ENCODE data around the gene C16orf78. TPM values are rescaled to one million over a fixed set of nuclear protein-coding genes. Genes with fewer than 3 reads are reported as not detected.

Gene C16orf78
- total and polyA plus RNA-seq, 2 of the 8 experiments (the other 6 are each of a cell fraction or from before 2014, with no cell fraction given), result not detected

DNA sequence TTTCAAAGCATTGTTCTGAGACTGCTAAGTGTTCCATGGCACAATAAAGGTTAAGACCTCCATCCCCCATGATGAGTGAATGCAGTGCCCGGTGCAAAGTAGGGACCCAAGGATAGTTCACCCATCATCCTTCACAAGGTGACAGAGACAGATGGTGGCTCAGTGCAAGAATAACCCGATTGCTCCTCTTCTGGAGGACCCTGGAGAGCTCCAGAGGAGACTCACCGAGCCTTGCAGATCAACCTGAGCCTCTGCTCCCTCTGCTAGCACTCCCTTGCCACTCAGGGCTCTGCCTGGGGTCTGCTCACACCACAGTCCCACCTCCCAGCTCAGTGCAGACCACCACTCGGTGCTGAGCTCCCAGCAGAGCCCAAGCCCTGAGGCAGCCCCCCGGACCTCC lies 49.3 kb downstream of the C16orf78 start:
- no peak overlapping the region for H4K91ac ChIP-seq (replicated peaks; ENCODE audit: insufficient read length, low read length)
- WGBS, 2 experiments (ENCODE audit: extremely low coverage in 1 of 2, insufficient coverage in 1 of 2, insufficient read length in 1 of 2, insufficient replicate concordance in 2 of 2, low coverage in 1 of 2, low lambda C conversion rate in 2 of 2, missing lambda C conversion rate in 1 of 2), result 93% methylated on average over 5 of the region's 5 CpGs; no CpG with 5 or more reads in 1 of the 2 experiments
- TF ChIP-seq KDM4A (IDR thresholded peaks at IDR 0.05; ENCODE audit: low read depth, low read length, severe bottlenecking) (no peak), SP4 (IDR thresholded peaks at IDR 0.05; ENCODE audit: low read length) (no peak), HDAC6 (IDR thresholded peaks at IDR 0.05; ENCODE audit: low read depth, low read length) (no peak), POLR2A (IDR thresholded peaks at IDR 0.05; ENCODE audit: control extremely low read depth in 1 of 2, low read depth in 2 of 2, low read length in 2 of 2) (no peak), HDAC2 (IDR thresholded peaks at IDR 0.05; ENCODE audit: borderline replicate concordance in 1 of 2, low read depth in 2 of 2, low read length in 2 of 2) (no peak), TAF1 (IDR thresholded peaks at IDR 0.05; ENCODE audit: low read depth, low read length) (no peak), RBBP5 (IDR thresholded peaks at IDR 0.05; ENCODE audit: borderline replicate concordance, low read depth, low read length) (no peak), BCL11A (IDR thresholded peaks at IDR 0.05; ENCODE audit: low read depth in 2 of 2, low read length in 2 of 2) (no peak)
- TF ChIP-seq, protein P1, sequence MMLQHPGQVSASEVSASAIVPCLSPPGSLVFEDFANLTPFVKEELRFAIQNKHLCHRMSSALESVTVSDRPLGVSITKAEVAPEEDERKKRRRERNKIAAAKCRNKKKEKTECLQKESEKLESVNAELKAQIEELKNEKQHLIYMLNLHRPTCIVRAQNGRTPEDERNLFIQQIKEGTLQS (IDR thresholded peaks at IDR 0.05; ENCODE audit: insufficient read depth, low read depth, low read length), result no peak
- TF ChIP-seq, protein P2, sequence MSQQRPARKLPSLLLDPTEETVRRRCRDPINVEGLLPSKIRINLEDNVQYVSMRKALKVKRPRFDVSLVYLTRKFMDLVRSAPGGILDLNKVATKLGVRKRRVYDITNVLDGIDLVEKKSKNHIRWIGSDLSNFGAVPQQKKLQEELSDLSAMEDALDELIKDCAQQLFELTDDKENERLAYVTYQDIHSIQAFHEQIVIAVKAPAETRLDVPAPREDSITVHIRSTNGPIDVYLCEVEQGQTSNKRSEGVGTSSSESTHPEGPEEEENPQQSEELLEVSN (IDR thresholded peaks at IDR 0.05), result no peak

More for the DNA sequence above, 49.3 kb downstream of the C16orf78 start:
- Histone ChIP-seq H3K14ac (ENCODE audit: insufficient read length) (no peak overlapping the region), H3K27ac (ENCODE audit: low read depth, low read length) (no peak overlapping the region), H3K79me1 (ENCODE audit: low read depth, low read length) (no peaks in the 10 kb centered on the region), H3K4me2 (ENCODE audit: insufficient read depth in 1 of 2, low read depth in 2 of 2, low read length in 2 of 2) (no peak overlapping the region), H3K9ac (replicated peaks in 1 of 4; ENCODE audit: extremely low read depth in 1 of 4, low read depth in 3 of 4, low read length in 3 of 4) (no peak overlapping the region), H3K23me2 (ENCODE audit: low read depth, low read length) (no peaks in the 10 kb centered on the region), H3K56ac (replicated peaks; ENCODE audit: insufficient read length, low read depth, low read length) (no peak overlapping the region), H3K4me3 (ENCODE audit: extremely low read depth in 1 of 4, insufficient read depth in 2 of 4, low read depth in 3 of 4, low read length in 4 of 4) (no peak overlapping the region), H2BK5ac (ENCODE audit: low read depth, low read length) (no peak overlapping the region), H2AFZ (ENCODE audit: low read length) (no peak overlapping the region), H3K36me3 (ENCODE audit: control insufficient read depth in 2 of 4, insufficient read depth in 4 of 4, low read length in 3 of 4) (no peaks in the 10 kb centered on the region), H2AK5ac (ENCODE audit: low read depth, low read length) (no peak overlapping the region), H3K79me2 (ENCODE audit: control insufficient read depth in 1 of 2, insufficient read depth in 2 of 2, low read length in 2 of 2) (no peaks in the 10 kb centered on the region), H4K8ac (ENCODE audit: extremely low read depth, insufficient read depth, low read length) (no peak overlapping the region; the same call in 1 of the 2 replicates), H3K4ac (replicated peaks; ENCODE audit: insufficient read length, low read depth, low read length) (no peak overlapping the region), H4K20me1 (replicated peaks in 1 of 2; ENCODE audit: control insufficient read depth in 1 of 2, insufficient read depth in 2 of 2, low read length in 2 of 2) (no peaks in the 10 kb centered on the region), H3K18ac (ENCODE audit: extremely low read depth, low read length) (no peak overlapping the region), H3K23ac (ENCODE audit: insufficient read length) (no peak overlapping the region), H2BK12ac (ENCODE audit: low read depth, low read length) (no peak overlapping the region), H2BK20ac (ENCODE audit: low read length) (no peak overlapping the region), H4K5ac (ENCODE audit: insufficient read length, low read depth, low read length) (no peak overlapping the region), H2BK120ac (replicated peaks; ENCODE audit: low read depth, low read length) (no peak overlapping the region), H2BK15ac (ENCODE audit: low read length) (no peak overlapping the region), H3K4me1 (replicated peaks in 1 of 4; ENCODE audit: control insufficient read depth in 3 of 4, insufficient read depth in 4 of 4, low read length in 3 of 4) (no peaks in the 10 kb centered on the region), H3K27me3 (replicated peaks in 1 of 4; ENCODE audit: control insufficient read depth in 3 of 4, extremely low read depth in 1 of 4, insufficient read depth in 3 of 4, low read length in 3 of 4) (no peaks in the 10 kb centered on the region; a peak in 2 of 7 replicates), H3K9me3 (ENCODE audit: insufficient read depth in 2 of 2, low read depth in 1 of 2, low read length in 1 of 2) (no peaks in the 10 kb centered on the region)
- CTCF ChIA-PET (ENCODE audit: partially characterized antibody), result interaction anchor here (0.6 to 1.4 kb wide), 4 partner anchors 15 to 229 kb away, joined by 3 to 4 read pairs (median 3); no protein-coding TSS in a partner anchor
- POLR2A ChIA-PET (ENCODE audit: partially characterized antibody), result no interaction called here
- DNase-seq (ENCODE audit: low read depth in 1 of 2, low spot score in 2 of 2) (no peak), FAIRE-seq (no peak)
